GM18502 (cell line): ENCODE results near the gene APOL3.
A peak's percentile ranks its signal among the peaks of the same experiment; 100 is the strongest.
"Not testable (repeated sequence)": the region's sequence is repeated elsewhere in the genome, so short reads cannot be mapped to it uniquely, and the experiment has no call there.

Experiments used
- ATAC-seq: cut with Tn5 transposase; IDR thresholded peaks from one replicate; pipeline ENCODE4 v1.9.1; 2021; ENCODE audit warnings: mild to moderate bottlenecking; ENCODE audit not compliant: unreplicated experiment, poor library complexity

The APOL3 gene

GRCh38 chr22:36138709-36139108 is 21.8 kb downstream of the APOL3 start:
- not testable (repeated sequence) for ATAC-seq

DNA sequence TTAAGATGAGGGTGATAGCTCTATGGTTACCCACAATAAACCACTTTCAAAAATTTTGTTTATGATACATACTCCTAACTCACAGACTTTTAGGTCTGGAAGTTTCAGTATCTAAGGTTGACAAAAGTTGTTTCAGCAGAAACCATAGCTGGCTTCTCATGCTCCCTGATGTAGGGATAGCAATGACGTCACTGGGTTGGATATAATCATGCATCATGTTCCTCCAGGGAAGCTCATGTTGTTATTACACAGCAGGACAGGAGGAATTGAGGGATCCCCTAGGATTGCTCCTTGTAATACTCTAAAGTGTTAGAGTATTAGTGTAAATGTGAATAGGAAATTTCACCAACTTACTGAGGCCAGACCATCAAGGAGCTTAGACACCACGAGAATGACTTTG is 23.6 kb downstream of the APOL3 start:
- no peak for ATAC-seq

DNA sequence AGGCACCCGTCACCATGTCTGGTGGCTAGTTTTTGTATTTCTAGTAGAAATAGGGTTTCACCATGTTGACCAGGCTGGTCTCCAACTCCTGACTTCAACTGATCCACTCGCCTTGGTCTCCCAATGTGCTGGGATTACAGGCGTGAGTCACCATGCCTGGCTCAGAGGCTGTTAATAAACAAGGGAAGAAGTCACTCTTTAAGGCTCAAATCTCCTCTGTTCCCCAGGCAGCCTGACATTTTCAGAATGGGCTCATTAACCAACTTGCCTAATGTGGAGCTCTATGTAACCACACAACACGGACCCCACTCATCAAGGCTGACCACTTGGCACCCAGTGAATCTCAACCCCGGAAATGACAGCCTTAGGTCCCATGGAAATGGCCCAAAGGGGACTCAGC is 24.1 kb downstream of the APOL3 start:
- no peak for ATAC-seq

GRCh38 chr22:36135306-36135980 is 25.1 kb downstream of the APOL3 start:
- no peak for ATAC-seq

DNA sequence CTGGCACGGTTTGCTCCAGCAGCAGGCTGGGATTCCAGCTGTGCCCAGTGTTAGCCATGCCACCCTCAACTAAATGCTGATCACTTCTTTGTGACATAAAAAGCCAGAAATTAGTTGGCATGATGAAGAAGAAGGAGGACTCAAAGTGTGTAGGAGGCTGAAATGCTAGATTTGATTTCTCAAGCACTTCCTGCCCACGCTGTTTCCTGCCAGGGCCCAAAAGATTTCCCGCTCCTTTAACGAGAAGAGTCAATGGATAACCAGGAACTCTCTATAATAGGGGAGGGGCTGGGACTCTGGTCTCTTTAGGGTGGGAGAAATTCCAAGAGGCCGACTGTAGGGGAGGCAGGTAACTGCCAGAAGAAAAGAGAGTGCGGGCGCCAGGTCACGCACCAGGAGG is 26.4 kb downstream of the APOL3 start:
- no peak for ATAC-seq

- no peak for ATAC-seq
Observed at GRCh38 chr22:36131907-36132306, 28.6 kb downstream of the APOL3 start.

DNA sequence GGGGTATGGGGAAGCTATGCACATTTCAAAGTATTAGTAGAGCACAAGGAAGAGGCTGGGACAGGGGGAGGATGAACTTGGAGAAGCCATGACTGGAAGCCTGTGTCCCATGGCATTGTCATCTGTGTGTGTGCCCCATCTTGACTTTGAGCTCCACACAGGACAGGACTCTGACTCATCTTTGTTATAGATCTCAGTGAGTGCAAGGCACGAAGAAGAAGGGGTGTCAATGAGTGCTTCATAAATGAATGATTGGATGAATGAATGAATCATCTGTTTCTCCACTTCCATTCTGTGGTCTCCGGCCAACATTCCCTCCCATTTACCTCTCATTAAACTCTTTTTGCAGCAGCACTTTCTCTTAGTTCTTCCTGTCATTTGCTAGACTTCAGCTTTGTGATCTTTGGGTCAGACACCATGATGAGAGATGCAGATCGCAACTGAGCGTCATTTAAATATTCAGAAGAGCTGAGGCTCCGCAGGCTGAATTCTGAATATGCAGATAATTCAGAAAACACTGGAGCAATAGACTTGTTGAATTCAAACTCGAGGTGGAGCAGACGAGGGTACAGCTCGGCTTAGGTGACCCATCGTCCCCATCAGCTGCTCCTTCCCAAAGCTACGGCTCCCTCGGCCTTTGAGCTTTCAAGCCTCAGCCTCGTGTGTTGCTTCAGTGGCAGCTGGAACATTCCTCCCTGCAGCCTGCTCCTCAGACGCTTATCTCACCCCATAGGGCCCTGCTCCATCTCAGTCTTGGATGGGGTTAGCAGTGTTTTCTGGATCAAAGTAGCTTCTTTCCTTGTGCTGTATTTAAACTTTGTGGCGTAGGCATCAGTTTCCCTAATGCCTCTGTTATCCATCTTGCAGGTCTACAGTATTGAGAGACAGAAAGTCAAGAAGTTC is 30.8 kb downstream of the APOL3 start:
- no peak for ATAC-seq

GRCh38 chr22:36129071-36129470 is 31.5 kb downstream of the APOL3 start:
- ATAC-seq: no peak

GRCh38 chr22:36125994-36126531 is 34.5 kb downstream of the APOL3 start:
- no peak for ATAC-seq

GRCh38 chr22:36125434-36125833 is 35.1 kb downstream of the APOL3 start:
- no peak for ATAC-seq

- ATAC-seq: no peak
Observed at GRCh38 chr22:36124666-36125065, 35.9 kb downstream of the APOL3 start.

GRCh38 chr22:36123673-36124630 is 36.6 kb downstream of the APOL3 start:
- peak; percentile 79 for ATAC-seq

- ATAC-seq: not testable (repeated sequence)
Observed at GRCh38 chr22:36120621-36121351, 39.8 kb downstream of the APOL3 start.

DNA sequence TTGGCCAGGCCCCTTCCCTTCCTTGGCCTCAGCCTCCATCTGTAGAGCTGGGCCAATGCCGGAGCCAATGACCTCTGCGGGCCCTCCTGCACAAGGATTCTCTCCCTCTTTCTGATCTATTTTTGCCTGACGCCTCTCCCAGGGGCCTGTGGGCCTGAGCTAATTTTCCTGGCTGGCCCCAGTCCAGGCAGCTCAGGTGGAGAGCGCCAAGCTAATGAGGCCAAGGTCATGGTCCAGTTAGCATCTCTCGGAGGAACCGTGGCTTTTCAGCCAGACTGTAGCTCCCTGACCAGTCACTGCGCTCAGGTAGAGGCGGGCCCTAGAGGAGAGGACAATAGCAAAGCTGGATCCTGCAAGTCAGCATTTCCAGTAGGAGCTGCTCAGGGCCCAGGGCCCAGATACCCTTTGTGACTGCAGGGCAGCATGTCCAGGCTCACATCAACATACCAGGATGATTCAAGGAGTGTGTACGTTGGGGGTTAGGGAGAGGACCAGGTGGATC is 43.5 kb downstream of the APOL3 start:
- no peak for ATAC-seq

- ATAC-seq: no peak
Observed at GRCh38 chr22:36116127-36116526, 44.4 kb downstream of the APOL3 start.

GRCh38 chr22:36113121-36113520 is 47.4 kb downstream of the APOL3 start:
- ATAC-seq: no peak

GRCh38 chr22:36111316-36111715 is 49.2 kb downstream of the APOL3 start:
- no peak for ATAC-seq

- no peak for ATAC-seq
Observed at GRCh38 chr22:36110306-36110881, 50.2 kb downstream of the APOL3 start.

DNA sequence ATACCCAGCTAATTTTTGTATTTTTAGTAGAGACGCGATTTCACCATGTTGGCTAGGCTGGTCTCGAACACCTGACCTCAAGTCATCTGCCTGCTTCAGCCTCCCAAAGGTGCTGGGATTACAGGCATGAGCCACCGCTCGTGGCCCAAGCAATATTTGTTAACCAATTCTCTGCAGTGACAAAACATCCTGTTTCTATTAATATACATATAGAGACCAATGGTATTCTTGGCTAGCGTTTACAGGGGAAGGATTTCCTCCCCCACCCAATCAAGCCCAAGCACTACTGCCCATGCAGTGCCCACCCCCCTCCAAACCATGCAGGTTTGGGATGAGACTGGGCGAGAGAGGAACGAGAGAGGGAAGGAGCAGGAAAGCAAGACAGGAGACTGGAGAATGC is 53.1 kb downstream of the APOL3 start:
- ATAC-seq: no peak
